GM12878 (cell line): ENCODE measurements around the gene HERPUD2. TPM values are rescaled to one million over a fixed set of nuclear protein-coding genes. Genes with fewer than 3 reads are reported as not detected.

Source experiments
- ATAC-seq: fragments of 200-7000 bp; cut with Tn5 transposase; 3 replicates; pipeline ENCODE4 v1.9.1; 2020; ENCODE audit warnings: mild to moderate bottlenecking, moderate library complexity
- BruUV-seq: library from RNA; stranded (reverse); fragments of 400-500 nt; replicated peaks from 2 replicates; lab custom pipeline; 2021; lab: Mats Ljungman, UMichigan
- CTCF ChIA-PET: fragments of 300-600 bp; sonication (Branson Sonifier 250); formaldehyde crosslinking; extraction: SDS; loops from one replicate; lab custom pipeline; 2021; ENCODE audit warnings: inconsistent platforms; lab: Yijun Ruan, JAX
- POLR2A ChIA-PET: fragments of 350-600 bp; formaldehyde crosslinking; extraction: SDS; loops from one replicate; lab custom pipeline; 2021; ENCODE audit warnings: inconsistent platforms; lab: Charles Lee
- RAD21 ChIA-PET: fragments of 300-600 bp; sonication (Branson Sonifier 250); formaldehyde crosslinking; loops from one replicate; lab custom pipeline; 2023; ENCODE audit warnings: antibody characterized with exemption; ENCODE audit not compliant: unreplicated experiment; lab: Charles Lee
- SMC1A ChIA-PET: fragments of 300-600 bp; sonication (Branson Sonifier 250); formaldehyde crosslinking; loops from one replicate; lab custom pipeline; 2023; ENCODE audit not compliant: unreplicated experiment, uncharacterized antibody; lab: Charles Lee
- DNase-seq: peaks from one replicate; pipeline ENCODE4 v3.0.0-alpha.2; 2011; ENCODE audit warnings: low read depth, low spot score
- FAIRE-seq: peaks from 3 replicates; lab custom pipeline; 2011; peaks lifted over from hg19 to GRCh38; lab: Jason Lieb, UNC
- H2AFZ ChIP-seq: 2 replicates; pipeline ENCODE4 v1.6.0; 2011; ENCODE audit warnings: low read depth, low read length, control low read depth; ENCODE audit not compliant: control insufficient read depth
- H3K27ac ChIP-seq: 2 replicates; pipeline ENCODE4 v1.5.1; 2011; ENCODE audit warnings: control low read depth; ENCODE audit not compliant: control insufficient read depth, insufficient read depth
- H3K27me3 ChIP-seq, 2 experiments: replicated peaks in 1 of 2; 2 replicates each; pipeline versions ENCODE4 v1.6.0 to v1.6.1; 2011; ENCODE audit warnings: low read length in 1 of 2; ENCODE audit not compliant: control insufficient read depth in 2 of 2, insufficient read depth in 2 of 2
- H3K36me3 ChIP-seq, 2 experiments: 2 replicates each; pipeline ENCODE4 v1.5.1; 2011; ENCODE audit warnings: low read length in 1 of 2; ENCODE audit not compliant: control insufficient read depth in 2 of 2, insufficient read depth in 2 of 2
- H3K4me1 ChIP-seq: 2 replicates; pipeline ENCODE4 v1.6.1; 2011; ENCODE audit warnings: mild to moderate bottlenecking, low read length, moderate library complexity, mixed read lengths; ENCODE audit not compliant: control insufficient read depth, insufficient read depth
- H3K4me2 ChIP-seq: 2 replicates; pipeline ENCODE4 v1.6.0; 2011; ENCODE audit warnings: control low read depth; ENCODE audit not compliant: control insufficient read depth, insufficient read depth
- H3K4me3 ChIP-seq: fragments of 200-600 bp; sonication (generic); 2 replicates; pipeline ENCODE4 v1.5.1; 2016
- H3K79me2 ChIP-seq: 2 replicates; pipeline ENCODE4 v1.6.0; 2011; ENCODE audit warnings: low read length; ENCODE audit not compliant: control insufficient read depth, insufficient read depth
- H3K9ac ChIP-seq: 2 replicates; pipeline ENCODE4 v1.8.0; 2011; ENCODE audit warnings: low read length, control low read depth, mixed read lengths; ENCODE audit not compliant: control insufficient read depth, insufficient read depth
- H3K9me3 ChIP-seq: replicated peaks from 3 replicates; pipeline ENCODE4 v1.5.1; 2011; ENCODE audit warnings: mild to moderate bottlenecking, low read length; ENCODE audit not compliant: control insufficient read depth, insufficient read depth
- H4K20me1 ChIP-seq: 2 replicates; pipeline ENCODE4 v1.6.0; 2011; ENCODE audit not compliant: control insufficient read depth, insufficient read depth
- BCL11A ChIP-seq: IDR thresholded peaks from 2 replicates; pipeline ENCODE4 v1.6.1; 2011; ENCODE audit warnings: low read depth, low read length
- BRCA1 ChIP-seq: IDR thresholded peaks from 2 replicates; pipeline ENCODE4 v1.6.1; 2011; ENCODE audit warnings: low read depth, low read length, improper control_type of control experiment
- CBFB ChIP-seq: IDR thresholded peaks from 2 replicates; pipeline ENCODE4 v1.6.1; 2016; ENCODE audit warnings: antibody characterized with exemption, low read depth
- CREM ChIP-seq: IDR thresholded peaks from 2 replicates; pipeline ENCODE4 v1.6.1; 2014; ENCODE audit warnings: antibody characterized with exemption, low read depth
- KLF5 ChIP-seq: fragments of 450-650 bp; IDR thresholded peaks from 2 replicates; pipeline ENCODE4 v1.6.1; 2014; ENCODE audit warnings: mild to moderate bottlenecking; ENCODE audit not compliant: partially characterized antibody
- MEF2B ChIP-seq: fragments of 450-650 bp; IDR thresholded peaks from 2 replicates; pipeline ENCODE4 v1.6.1; 2018; ENCODE audit warnings: mild to moderate bottlenecking, moderate library complexity; ENCODE audit not compliant: partially characterized antibody, poor library complexity, severe bottlenecking
- MYC ChIP-seq: IDR thresholded peaks from 2 replicates; pipeline ENCODE4 v1.6.1; 2011; ENCODE audit warnings: mild to moderate bottlenecking, low read length, moderate library complexity, inconsistent platforms; ENCODE audit not compliant: insufficient read depth, insufficient replicate concordance, insufficient read length, severe bottlenecking
- PKNOX1 ChIP-seq: fragments of 450-650 bp; IDR thresholded peaks from 2 replicates; pipeline ENCODE4 v1.6.1; 2016; ENCODE audit warnings: mild to moderate bottlenecking
- POLR2AphosphoS5 ChIP-seq: IDR thresholded peaks from 2 replicates; pipeline ENCODE4 v1.6.1; 2011; ENCODE audit warnings: mild to moderate bottlenecking, low read length, inconsistent platforms
- RCOR1 ChIP-seq: conservative IDR thresholded peaks from 2 replicates; pipeline ENCODE4 v1.6.1; 2012; ENCODE audit warnings: low read depth, low read length, improper control_type of control experiment
- SP1 ChIP-seq: IDR thresholded peaks from one replicate; pipeline ENCODE4 v1.6.1; 2011; ENCODE audit warnings: low read depth, low read length
- SUZ12 ChIP-seq: fragments of 200-600 bp; sonication (generic); IDR thresholded peaks from one replicate; pipeline ENCODE4 v1.6.1; 2018; ENCODE audit warnings: antibody characterized with exemption, mild to moderate bottlenecking; ENCODE audit not compliant: unreplicated experiment
- ZNF207 ChIP-seq: fragments of 450-650 bp; IDR thresholded peaks from 2 replicates; pipeline ENCODE4 v1.6.1; 2014; ENCODE audit warnings: antibody characterized with exemption, mild to moderate bottlenecking, borderline replicate concordance
- ZNF217 ChIP-seq: fragments of 450-650 bp; IDR thresholded peaks from 2 replicates; pipeline ENCODE4 v1.6.1; 2017; ENCODE audit warnings: antibody characterized with exemption, mild to moderate bottlenecking
- ZNF592 ChIP-seq: fragments of 450-650 bp; IDR thresholded peaks from 2 replicates; pipeline ENCODE4 v1.6.1; 2017; ENCODE audit warnings: mild to moderate bottlenecking, moderate library complexity
- WGBS: methylation state at CpG from one replicate; pipeline ENCODE4 v1.1.6; 2016; ENCODE audit warnings: low lambda C conversion rate; ENCODE audit not compliant: insufficient replicate concordance, insufficient coverage; ENCODE audit errors: missing lambda C conversion rate; 5-methylcytosine and 5-hydroxymethylcytosine counted together
- in situ Hi-C: fragments of 300-500 bp; cut with MboI; formaldehyde crosslinking; loops from 9 replicates; pipeline ENCODE4 v1.14.3; 2018; ENCODE audit warnings: mixed read lengths
- intact Hi-C: fragments of 100-400 bp; cut with micrococcal nuclease; formaldehyde crosslinking; loops from one replicate; pipeline ENCODE4 v1.14.2; 2022; ENCODE audit not compliant: unreplicated experiment
- polyA plus RNA-seq, 11 experiments: library from polyadenylated mRNA; depleted of rRNA in 4 of 11; unstranded in 6 of 11; stranded (reverse) in 5 of 11; fragments of >200 nt; fragmentation: Nextera tagmentation in 4 of 11; fragmentation: Illumina TruSeq in 1 of 11; extraction: Ambion mirVana in 4 of 11; extraction: Trizol in 1 of 11; gene quantifications; 1 replicate in 1 of 11; 2 replicates in 10 of 11; pipeline versions ENCODE4 v1.2.1 to v1.2.3, GENCODE V29; 2011 to 2016; ENCODE audit warnings: inconsistent platforms in 2 of 11, missing spikeins in 2 of 11, low read depth in 1 of 11
- total RNA-seq, 4 experiments: library from RNA; depleted of rRNA in 3 of 4; stranded (reverse); fragments of >200 nt in 3 of 4; fragmentation: Illumina TruSeq in 1 of 4; extraction: Trizol in 1 of 4; gene quantifications; 2 replicates each; pipeline versions ENCODE4 v1.2.1 to v1.2.3, GENCODE V29; 2013 to 2021
- TF ChIP-seq, protein P1 (sequence below): fragments of 450-650 bp; IDR thresholded peaks from 2 replicates; pipeline ENCODE4 v1.6.1; 2017; ENCODE audit warnings: mild to moderate bottlenecking, low read depth, inconsistent platforms; ENCODE audit not compliant: poor library complexity, severe bottlenecking

HERPUD2 gene
- total and polyA plus RNA-seq, 10 of the 15 experiments (the other 5 are each of a cell fraction or from before 2014, with no cell fraction given), result 4.7 to 69.6 (median 13.9) TPM

GRCh38 chr7:35727571-35727970, 32.6 kb upstream of the HERPUD2 start:
- ChIA-PET CTCF (interaction anchor here (0.9 to 10.1 kb wide), 12 partner anchors 13 to 180 kb away, joined by 3 to 211 read pairs (median 6); partner anchors contain the start of genes HERPUD2 and SEPTIN7), RAD21 (interaction anchor here (0.5 to 11.5 kb wide), 13 partner anchors 13 to 970 kb away, joined by 3 to 273 read pairs (median 8); partner anchors contain the start of genes HERPUD2 and SEPTIN7), SMC1A (interaction anchor here (0.6 to 14.0 kb wide), 23 partner anchors 8 to 664 kb away, joined by 3 to 337 read pairs (median 4); partner anchors contain the start of genes HERPUD2 and SEPTIN7), POLR2A (interaction anchor here (1.0 to 8.4 kb wide), 7 partner anchors 11 to 74 kb away, joined by 4 to 124 read pairs (median 6); partner anchors contain the start of genes HERPUD2 and SEPTIN7)
- intact Hi-C loops (loop anchor here (5.0 to 10.0 kb wide), 3 partner anchors 180 to 973 kb away; no protein-coding TSS in a partner anchor), in situ Hi-C loops (loop anchor here (10.0 kb wide), 1 partner anchor 1617 kb away; no protein-coding TSS in a partner anchor)
- H3K27me3 ChIP-seq, result no peaks in the 10 kb centered on the region
- peaks cover 5% of the 10 kb centered on the region for H3K79me2 ChIP-seq
- FAIRE-seq (no peak), ATAC-seq (peak; percentile 45), DNase-seq (no peak)
- H3K9me3 ChIP-seq, result peaks cover 3% of the 10 kb centered on the region; the same call in 1 of the 3 replicates
- H3K9ac ChIP-seq, result peak overlapping the region; percentile 49; the same call in 1 of the 2 replicates
- H3K36me3 ChIP-seq, result no peaks in the 10 kb centered on the region
- H3K4me3 ChIP-seq, result peak overlapping the region; percentile 26; the same call in 1 of the 2 replicates
- H3K4me1 ChIP-seq, result peaks cover 68% of the 10 kb centered on the region
- BruUV-seq, result no TSS peak
- peak overlapping the region; percentile 88 for H3K4me2 ChIP-seq
- H3K27ac ChIP-seq, result peak overlapping the region; percentile 95
- 0% methylated on average over 2 of the region's 2 CpGs for WGBS
- peak overlapping the region; percentile 5; the same call in 1 of the 2 replicates for H2AFZ ChIP-seq
- H4K20me1 ChIP-seq, result no peaks in the 10 kb centered on the region
- TF ChIP-seq, protein P1, sequence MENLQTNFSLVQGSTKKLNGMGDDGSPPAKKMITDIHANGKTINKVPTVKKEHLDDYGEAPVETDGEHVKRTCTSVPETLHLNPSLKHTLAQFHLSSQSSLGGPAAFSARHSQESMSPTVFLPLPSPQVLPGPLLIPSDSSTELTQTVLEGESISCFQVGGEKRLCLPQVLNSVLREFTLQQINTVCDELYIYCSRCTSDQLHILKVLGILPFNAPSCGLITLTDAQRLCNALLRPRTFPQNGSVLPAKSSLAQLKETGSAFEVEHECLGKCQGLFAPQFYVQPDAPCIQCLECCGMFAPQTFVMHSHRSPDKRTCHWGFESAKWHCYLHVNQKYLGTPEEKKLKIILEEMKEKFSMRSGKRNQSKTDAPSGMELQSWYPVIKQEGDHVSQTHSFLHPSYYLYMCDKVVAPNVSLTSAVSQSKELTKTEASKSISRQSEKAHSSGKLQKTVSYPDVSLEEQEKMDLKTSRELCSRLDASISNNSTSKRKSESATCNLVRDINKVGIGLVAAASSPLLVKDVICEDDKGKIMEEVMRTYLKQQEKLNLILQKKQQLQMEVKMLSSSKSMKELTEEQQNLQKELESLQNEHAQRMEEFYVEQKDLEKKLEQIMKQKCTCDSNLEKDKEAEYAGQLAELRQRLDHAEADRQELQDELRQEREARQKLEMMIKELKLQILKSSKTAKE, result peak; percentile 79
- peak; percentile 42; the same call in 1 of the 2 replicates for TF ChIP-seq BCL11A
- TF ChIP-seq ZNF592, result no peak
- no peak for TF ChIP-seq CBFB
- no peak for TF ChIP-seq PKNOX1
- TF ChIP-seq BRCA1, result no peak
- TF ChIP-seq ZNF207, result no peak; the same call in 1 of the 2 replicates
- peak; percentile 58; the same call in 1 of the 2 replicates for TF ChIP-seq POLR2AphosphoS5
- no peak for TF ChIP-seq SP1
- TF ChIP-seq KLF5, result no peak
- TF ChIP-seq CREM, result peak; percentile 46; the same call in 1 of the 2 replicates
- no peak for TF ChIP-seq RCOR1
- no peak for TF ChIP-seq MYC
- peak; percentile 91 for TF ChIP-seq MEF2B
- no peak for TF ChIP-seq SUZ12
- TF ChIP-seq ZNF217, result no peak
